Activated T-helper 1 cell treated with anti-CD3 and anti-CD28 coated beads, Interleukin-12 subunit alpha, Interleukin-12 subunit beta, Interleukin-2, Interleukin-4 antibody, amounts not matched to agents 30 ng/mL and 10 ng/mL and 1 ng/mL, durations not matched to agents 14 hours and 24 hours and 36 hours (primary cell): ENCODE data around the gene PJA2. TPM values are rescaled to one million over a fixed set of nuclear protein-coding genes. Genes with fewer than 3 reads are reported as not detected.

Experiments used
- DNase-seq: peaks from one replicate; pipeline ENCODE4 v3.0.0; 2021; ENCODE audit warnings: low spot score
- H3K27ac Mint-ChIP-seq: one replicate; pipeline ENCODE4 v1.8.0; 2021; ENCODE audit warnings: mild to moderate bottlenecking, mixed read lengths
- H3K27me3 Mint-ChIP-seq: one replicate; pipeline ENCODE4 v1.8.0; 2022; ENCODE audit warnings: mild to moderate bottlenecking, moderate library complexity, mixed read lengths; ENCODE audit not compliant: insufficient read depth
- H3K36me3 Mint-ChIP-seq: one replicate; pipeline ENCODE4 v1.8.0; 2021; ENCODE audit warnings: low read depth, mixed read lengths
- H3K4me1 Mint-ChIP-seq: one replicate; pipeline ENCODE4 v1.8.0; 2021; ENCODE audit warnings: low read depth, mixed read lengths
- H3K4me3 Mint-ChIP-seq: one replicate; pipeline ENCODE4 v1.8.0; 2021; ENCODE audit warnings: mild to moderate bottlenecking, moderate library complexity, mixed read lengths
- H3K9me3 Mint-ChIP-seq: one replicate; pipeline ENCODE4 v1.8.0; 2021; ENCODE audit warnings: mixed read lengths
- intact Hi-C: fragments of 100-400 bp; cut with micrococcal nuclease; formaldehyde crosslinking; loops from one replicate; pipeline ENCODE4 v1.15.1; 2024
- total RNA-seq: library from RNA; stranded (reverse); gene quantifications from 2 replicates; pipeline ENCODE4 v1.2.3, GENCODE V29; 2022

The PJA2 gene
- total RNA-seq, 1 donor from 2014 or later: 40.2 TPM

DNA sequence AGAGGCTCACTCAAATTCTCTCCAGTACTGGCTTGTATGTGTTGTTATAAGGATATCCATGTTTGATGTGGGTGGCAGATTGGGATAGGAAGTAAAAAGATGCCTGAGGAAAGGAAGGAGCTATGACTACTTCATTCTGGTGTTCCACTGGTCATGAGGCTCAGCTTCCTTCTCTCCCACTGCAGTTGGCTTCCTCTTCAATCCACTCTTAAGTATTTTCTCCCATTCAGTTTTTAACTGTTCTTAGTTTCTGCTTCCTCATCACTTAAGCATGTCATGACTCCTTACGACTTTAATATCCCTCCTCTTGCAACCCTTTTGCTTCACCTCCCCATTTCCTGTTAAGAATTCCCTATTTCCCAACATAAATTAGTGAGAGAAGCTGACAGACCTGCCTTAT lies 81.1 kb downstream of the PJA2 start:
- intact Hi-C loops: no loop called here
- no peaks in the 10 kb centered on the region for H3K4me1 Mint-ChIP-seq
- no peak overlapping the region for H3K27ac Mint-ChIP-seq

DNA sequence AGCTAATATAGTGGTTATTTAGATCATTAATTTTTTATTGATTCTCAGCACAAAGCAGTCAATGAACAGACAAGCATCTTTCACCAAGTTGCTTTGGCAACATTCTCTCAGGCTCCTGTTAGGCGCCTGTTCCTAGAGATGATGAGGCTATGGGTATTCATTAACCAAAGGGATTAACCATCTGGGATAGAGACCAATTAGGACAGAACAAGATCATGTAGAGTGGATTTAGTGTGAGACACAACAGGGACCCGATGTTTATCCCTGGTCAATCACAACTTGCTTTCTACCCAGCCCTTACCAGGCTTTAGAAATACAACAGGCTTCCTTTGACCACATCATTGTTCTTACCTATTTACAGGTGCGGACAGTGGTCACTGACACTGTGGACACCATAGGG lies 82.2 kb downstream of the PJA2 start:
- no peaks in the 10 kb centered on the region for H3K36me3 Mint-ChIP-seq
- H3K4me3 Mint-ChIP-seq: no peak overlapping the region
- intact Hi-C loops: no loop called here
- no peaks in the 10 kb centered on the region for H3K4me1 Mint-ChIP-seq
- no peaks in the 10 kb centered on the region for H3K9me3 Mint-ChIP-seq
- no peaks in the 10 kb centered on the region for H3K27me3 Mint-ChIP-seq
- no peak overlapping the region for H3K27ac Mint-ChIP-seq
- DNase-seq: no peak

More for the DNA sequence above, 81.1 kb downstream of the PJA2 start:
- DNase-seq: no peak
- no peak overlapping the region for H3K4me3 Mint-ChIP-seq
- H3K27me3 Mint-ChIP-seq: no peaks in the 10 kb centered on the region
- peaks cover 2% of the 10 kb centered on the region for H3K36me3 Mint-ChIP-seq
- H3K9me3 Mint-ChIP-seq: no peaks in the 10 kb centered on the region

DNA sequence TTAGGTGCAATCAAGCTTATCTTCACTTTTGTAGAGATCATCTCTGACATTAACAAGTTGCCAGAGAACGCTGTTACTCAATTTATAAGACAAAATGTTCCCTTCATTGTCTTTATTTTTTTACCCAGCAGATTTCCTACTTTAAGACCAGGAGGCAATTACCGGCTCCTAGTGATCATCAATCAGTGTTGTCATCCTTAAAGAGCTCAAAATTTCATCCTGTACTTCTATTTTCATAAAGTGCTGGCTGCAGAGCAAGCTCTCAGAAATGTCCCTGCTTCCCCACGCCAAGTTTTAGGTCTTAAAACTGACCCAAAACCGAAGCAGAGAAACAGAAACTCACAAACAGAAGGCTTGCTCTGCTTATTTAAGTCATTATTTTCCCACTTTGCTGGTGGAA lies 82.9 kb downstream of the PJA2 start:
- Mint-ChIP-seq H3K27me3 (no peaks in the 10 kb centered on the region), H3K36me3 (no peaks in the 10 kb centered on the region), H3K9me3 (no peaks in the 10 kb centered on the region), H3K27ac (no peak overlapping the region), H3K4me1 (no peaks in the 10 kb centered on the region), H3K4me3 (no peak overlapping the region)
- no peak for DNase-seq
- intact Hi-C loops: no loop called here

DNA sequence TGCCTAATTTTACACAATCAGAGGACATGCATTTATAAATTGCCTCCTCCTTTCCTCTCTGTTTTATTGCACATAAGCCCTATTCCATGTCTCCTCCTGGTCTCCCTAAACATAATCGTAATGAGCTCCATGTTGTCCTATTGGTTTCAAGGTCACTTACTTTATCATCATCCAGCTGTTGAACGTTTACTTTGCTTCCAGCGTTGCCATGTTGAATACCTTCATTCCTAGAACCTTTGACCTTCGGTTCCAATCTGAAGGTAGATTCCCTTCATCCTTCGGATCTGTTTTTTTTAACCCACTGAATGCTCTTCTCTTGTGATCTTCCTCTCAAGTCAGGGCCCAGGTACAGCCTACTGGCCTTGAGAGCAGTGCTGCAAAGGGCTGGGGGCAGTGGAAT lies 84.3 kb downstream of the PJA2 start:
- Mint-ChIP-seq H3K27me3 (peaks cover 3% of the 10 kb centered on the region), H3K9me3 (no peaks in the 10 kb centered on the region), H3K36me3 (no peaks in the 10 kb centered on the region), H3K4me3 (no peak overlapping the region), H3K4me1 (no peaks in the 10 kb centered on the region), H3K27ac (no peak overlapping the region)
- DNase-seq: no peak
- intact Hi-C loops: no loop called here

DNA sequence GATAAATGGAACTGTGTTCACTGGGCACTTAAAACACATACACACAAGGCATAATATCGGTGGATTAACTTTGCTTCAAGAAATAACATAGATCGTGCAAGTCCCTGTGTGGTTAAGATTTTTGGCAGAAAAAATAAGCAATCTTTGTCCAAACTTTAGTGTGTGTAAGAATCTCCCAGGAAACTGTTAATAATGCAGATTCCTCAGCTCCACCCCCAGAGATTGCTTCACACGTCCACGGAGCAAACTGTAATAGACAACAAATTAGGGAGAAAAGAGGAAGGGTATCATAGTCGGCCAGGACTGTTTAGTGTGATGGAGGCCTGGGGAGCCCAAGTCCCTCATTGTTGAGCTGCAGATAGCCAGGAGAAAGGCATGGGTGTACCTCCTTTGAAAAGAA lies 84.8 kb downstream of the PJA2 start:
- intact Hi-C loops: no loop called here
- H3K36me3 Mint-ChIP-seq: no peaks in the 10 kb centered on the region
- no peak overlapping the region for H3K27ac Mint-ChIP-seq
- H3K27me3 Mint-ChIP-seq: peaks cover 4% of the 10 kb centered on the region
- no peak overlapping the region for H3K4me3 Mint-ChIP-seq
- no peaks in the 10 kb centered on the region for H3K9me3 Mint-ChIP-seq
- H3K4me1 Mint-ChIP-seq: no peaks in the 10 kb centered on the region
- DNase-seq: no peak

DNA sequence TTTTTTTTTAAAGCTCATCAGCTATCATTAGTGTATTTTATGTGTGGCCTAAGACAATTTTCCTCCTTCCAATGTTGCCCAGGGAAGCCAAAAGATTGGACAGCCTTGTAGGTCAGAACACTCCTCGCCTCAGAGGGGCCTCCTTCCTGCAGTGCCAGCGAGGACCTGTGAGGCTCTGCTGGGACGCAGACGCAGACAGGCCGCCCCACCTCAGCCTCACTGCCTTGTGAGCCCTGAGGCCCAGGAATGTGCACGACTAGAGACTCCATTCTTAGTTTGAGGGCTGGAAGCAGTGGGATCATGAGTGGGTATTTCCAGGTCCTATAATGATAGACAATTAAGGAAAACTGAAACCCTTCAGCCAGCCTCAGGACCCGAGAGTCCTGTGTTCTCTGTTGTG lies 85.4 kb downstream of the PJA2 start:
- Mint-ChIP-seq H3K27me3 (peaks cover 4% of the 10 kb centered on the region), H3K4me3 (no peak overlapping the region), H3K27ac (no peak overlapping the region), H3K36me3 (no peaks in the 10 kb centered on the region), H3K4me1 (no peaks in the 10 kb centered on the region), H3K9me3 (no peaks in the 10 kb centered on the region)
- no peak for DNase-seq
- intact Hi-C loops: no loop called here

DNA sequence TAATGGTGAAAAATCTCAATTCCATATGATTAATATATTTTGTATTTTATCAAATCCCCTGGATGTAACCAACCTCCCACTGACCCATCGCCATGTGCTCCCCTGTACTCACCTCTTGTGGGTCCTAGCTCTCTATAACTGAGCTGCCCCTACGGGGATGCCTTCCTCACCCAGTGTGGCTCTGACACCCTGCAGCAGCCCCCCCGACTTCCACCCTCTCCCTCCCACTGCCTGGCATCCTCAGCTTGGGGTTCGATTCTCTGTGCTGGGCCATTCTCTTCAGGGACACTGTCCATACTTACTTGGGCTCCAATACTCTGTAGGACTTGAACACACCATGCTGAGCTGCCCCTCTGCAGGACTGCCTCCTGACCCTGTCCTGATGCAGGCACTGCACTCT lies 87.1 kb downstream of the PJA2 start:
- H3K9me3 Mint-ChIP-seq: no peaks in the 10 kb centered on the region
- H3K27ac Mint-ChIP-seq: no peak overlapping the region
- H3K4me1 Mint-ChIP-seq: no peaks in the 10 kb centered on the region
- H3K36me3 Mint-ChIP-seq: no peaks in the 10 kb centered on the region
- no peak for DNase-seq
- intact Hi-C loops: no loop called here
- H3K4me3 Mint-ChIP-seq: no peak overlapping the region
- peaks cover 4% of the 10 kb centered on the region for H3K27me3 Mint-ChIP-seq

DNA sequence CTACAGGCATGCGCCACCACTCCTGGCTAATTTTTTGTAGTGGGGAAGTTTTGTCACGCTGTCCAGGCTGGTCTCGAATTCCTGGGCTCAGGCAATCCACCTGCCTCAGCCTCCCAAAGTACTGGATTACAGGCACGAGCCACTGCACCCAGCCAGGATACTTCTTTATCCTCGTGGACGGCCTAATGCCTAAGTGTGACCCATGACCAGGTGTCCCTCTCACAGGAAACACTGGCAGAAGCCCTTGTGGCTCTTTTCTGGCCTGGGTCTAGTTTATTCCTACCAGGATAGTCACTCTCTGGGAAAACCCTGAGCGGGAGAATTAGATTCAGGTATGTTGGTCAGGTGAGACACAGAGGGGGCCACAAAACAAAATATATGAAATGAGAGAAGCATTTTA lies 90.4 kb downstream of the PJA2 start:
- H3K4me3 Mint-ChIP-seq: no peak overlapping the region
- no peaks in the 10 kb centered on the region for H3K36me3 Mint-ChIP-seq
- H3K27me3 Mint-ChIP-seq: peaks cover 4% of the 10 kb centered on the region
- no peaks in the 10 kb centered on the region for H3K4me1 Mint-ChIP-seq
- H3K27ac Mint-ChIP-seq: no peak overlapping the region
- no peak for DNase-seq
- intact Hi-C loops: no loop called here
- H3K9me3 Mint-ChIP-seq: no peaks in the 10 kb centered on the region

DNA sequence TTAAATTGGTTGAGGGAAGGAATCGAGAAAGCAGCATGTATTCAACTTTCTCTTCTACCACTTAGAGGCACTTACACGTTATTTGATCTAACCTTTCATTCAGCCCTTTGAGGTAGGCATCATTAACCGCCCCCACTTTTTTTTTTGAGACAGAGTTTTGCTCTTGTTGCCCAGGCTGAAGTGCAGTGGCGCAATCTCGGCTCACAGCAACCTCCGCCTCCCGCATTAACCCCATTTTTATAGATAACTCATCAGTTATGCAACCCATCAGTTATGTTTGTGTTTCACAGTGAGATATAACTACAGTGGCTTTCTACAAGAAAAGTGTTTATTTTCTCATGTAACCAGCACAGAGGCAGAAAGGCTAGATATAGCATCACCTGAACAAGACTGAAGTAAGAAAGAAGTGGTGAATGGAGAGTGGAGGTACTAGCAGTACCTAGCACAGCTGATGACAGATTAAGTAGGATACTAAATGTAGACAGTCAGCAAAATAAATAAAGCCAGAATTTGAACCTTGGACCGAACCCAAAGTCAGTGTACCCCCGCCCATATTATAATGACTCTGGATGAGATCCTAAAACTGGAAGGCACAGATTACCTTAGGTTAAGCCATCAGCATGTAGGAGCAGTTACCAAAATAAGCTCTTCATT lies 91.2 kb downstream of the PJA2 start:
- intact Hi-C loops: no loop called here
- H3K9me3 Mint-ChIP-seq: no peaks in the 10 kb centered on the region
- H3K4me3 Mint-ChIP-seq: no peak overlapping the region
- no peak overlapping the region for H3K27ac Mint-ChIP-seq
- no peak for DNase-seq
- H3K27me3 Mint-ChIP-seq: peaks cover 4% of the 10 kb centered on the region
- no peaks in the 10 kb centered on the region for H3K36me3 Mint-ChIP-seq
- H3K4me1 Mint-ChIP-seq: no peaks in the 10 kb centered on the region

DNA sequence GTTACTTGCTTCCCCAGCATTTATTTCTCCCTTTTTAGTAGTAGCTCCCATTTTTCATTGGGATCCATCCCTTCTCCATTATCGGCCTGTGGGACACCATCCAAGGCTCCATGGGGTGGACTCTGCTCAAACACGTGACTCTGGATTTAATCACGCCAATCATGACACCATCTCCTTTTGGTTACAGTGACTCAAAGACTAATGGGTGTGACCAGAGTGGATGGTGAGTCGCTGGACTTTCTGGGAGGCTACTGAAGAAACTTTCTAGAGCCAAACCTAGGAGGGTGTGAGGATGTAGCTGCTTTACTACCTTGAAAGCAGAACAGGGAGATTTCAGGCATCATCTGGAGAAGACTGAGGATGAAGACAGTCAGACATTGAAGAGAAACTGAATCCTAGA lies 93.1 kb downstream of the PJA2 start:
- Mint-ChIP-seq H3K4me3 (no peak overlapping the region), H3K27me3 (peaks cover 4% of the 10 kb centered on the region), H3K36me3 (no peaks in the 10 kb centered on the region), H3K9me3 (no peaks in the 10 kb centered on the region), H3K27ac (no peak overlapping the region), H3K4me1 (no peaks in the 10 kb centered on the region)
- no peak for DNase-seq
- intact Hi-C loops: no loop called here

DNA sequence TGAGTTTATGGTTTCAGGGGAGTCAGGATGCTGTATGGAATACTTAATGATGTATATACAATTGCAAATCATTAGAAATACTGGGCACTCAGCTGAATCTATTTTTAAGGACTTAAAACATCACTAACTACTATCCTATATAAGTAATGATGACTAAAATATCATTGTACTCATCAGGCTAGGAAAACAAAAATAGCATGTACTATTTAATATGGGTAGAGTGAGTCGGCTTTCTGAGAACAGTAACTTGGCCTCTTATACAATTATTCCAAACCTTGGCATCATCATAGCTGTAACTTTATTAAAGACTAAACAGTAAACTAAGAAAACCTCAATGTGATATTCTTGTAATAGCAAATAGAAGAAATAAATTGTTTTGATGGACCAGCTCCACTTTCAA lies 94.5 kb downstream of the PJA2 start:
- no peak for DNase-seq
- intact Hi-C loops: no loop called here
- Mint-ChIP-seq H3K36me3 (no peaks in the 10 kb centered on the region), H3K4me3 (no peak overlapping the region), H3K27me3 (no peaks in the 10 kb centered on the region), H3K9me3 (no peaks in the 10 kb centered on the region), H3K4me1 (no peaks in the 10 kb centered on the region), H3K27ac (no peak overlapping the region)

DNA sequence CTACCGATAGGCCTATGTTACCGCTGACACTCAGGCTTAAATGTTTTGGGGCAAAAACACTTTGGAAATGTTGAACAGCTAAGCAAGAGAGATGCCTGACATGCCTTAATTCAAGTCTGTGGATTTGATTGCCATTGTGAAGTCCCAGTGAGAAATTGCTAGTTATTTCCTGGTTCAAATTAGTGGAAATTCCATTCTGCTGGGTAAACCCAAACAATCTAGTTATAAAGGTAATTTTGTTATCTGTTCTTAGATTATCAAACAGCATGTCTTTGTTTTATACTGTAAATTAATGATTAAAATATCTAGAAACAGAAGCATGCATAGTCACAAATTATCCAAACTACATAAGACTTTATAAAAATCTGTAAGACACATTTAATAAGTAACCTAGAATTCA lies 96.6 kb downstream of the PJA2 start:
- H3K9me3 Mint-ChIP-seq: no peaks in the 10 kb centered on the region
- H3K4me3 Mint-ChIP-seq: no peak overlapping the region
- no peaks in the 10 kb centered on the region for H3K4me1 Mint-ChIP-seq
- peaks cover 3% of the 10 kb centered on the region for H3K27me3 Mint-ChIP-seq
- H3K27ac Mint-ChIP-seq: no peak overlapping the region
- no peak for DNase-seq
- intact Hi-C loops: no loop called here
- H3K36me3 Mint-ChIP-seq: no peaks in the 10 kb centered on the region

DNA sequence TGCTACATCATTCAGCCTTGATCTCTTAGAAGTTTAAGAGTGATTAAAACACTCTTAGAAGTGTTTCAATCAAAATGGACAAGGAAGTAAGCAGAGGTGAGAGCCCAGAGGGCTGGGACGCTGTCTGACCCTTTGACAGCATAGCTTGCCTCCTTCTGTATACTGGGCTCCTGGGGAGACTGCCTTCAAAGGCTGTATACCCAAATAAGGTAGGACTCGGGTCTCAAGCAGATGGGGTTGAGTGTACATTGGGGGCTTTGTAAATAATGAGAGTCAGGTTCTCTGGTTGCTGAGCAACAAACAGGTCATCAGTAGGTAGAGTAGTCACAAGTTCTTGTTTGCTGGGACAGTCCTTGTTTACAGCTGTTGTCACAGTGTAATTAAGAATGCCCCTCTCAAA lies 97.1 kb downstream of the PJA2 start:
- Mint-ChIP-seq H3K36me3 (no peaks in the 10 kb centered on the region), H3K4me3 (no peak overlapping the region), H3K9me3 (no peaks in the 10 kb centered on the region), H3K27me3 (peaks cover 3% of the 10 kb centered on the region), H3K4me1 (no peaks in the 10 kb centered on the region), H3K27ac (no peak overlapping the region)
- intact Hi-C loops: no loop called here
- no peak for DNase-seq

DNA sequence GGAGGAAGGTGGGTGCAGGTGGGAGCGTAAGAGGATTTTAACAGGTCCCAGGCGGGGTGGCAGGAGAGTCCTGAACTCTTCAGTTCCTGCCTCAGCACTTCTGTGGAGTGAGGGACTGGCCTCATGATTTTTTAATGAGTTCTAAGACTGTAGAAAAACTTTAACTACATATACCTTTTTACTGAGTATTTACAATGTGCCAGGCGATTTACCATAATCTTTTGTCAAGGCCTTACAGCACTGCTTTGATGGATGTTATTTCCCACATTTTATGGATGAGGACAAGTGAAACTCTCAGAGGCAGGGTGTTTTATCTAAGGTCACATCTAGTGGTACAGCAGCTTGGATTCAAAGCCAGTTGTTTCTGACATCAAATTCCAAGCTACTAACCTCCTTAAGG lies 99.5 kb downstream of the PJA2 start:
- Mint-ChIP-seq H3K9me3 (no peaks in the 10 kb centered on the region), H3K27ac (no peak overlapping the region), H3K36me3 (no peaks in the 10 kb centered on the region), H3K27me3 (peaks cover 3% of the 10 kb centered on the region), H3K4me1 (no peaks in the 10 kb centered on the region), H3K4me3 (no peak overlapping the region)
- no peak for DNase-seq
- intact Hi-C loops: no loop called here
